B cell (primary cell): ENCODE data around the gene SF3B6. TPM values are rescaled to one million over a fixed set of nuclear protein-coding genes. Genes with fewer than 3 reads are reported as not detected.

Experiments used
- ATAC-seq: fragments of 200-7000 bp; cut with Tn5 transposase; one replicate; pipeline ENCODE4 v1.10.0; 2021; ENCODE audit warnings: low read depth, mild to moderate bottlenecking, moderate number of reproducible peaks, moderate library complexity
- CTCF ChIA-PET: fragments of 350-600 bp; sonication (Branson Sonifier 250); formaldehyde crosslinking; loops from one replicate; lab custom pipeline; 2021; ENCODE audit warnings: antibody characterized with exemption, inconsistent platforms; lab: Charles Lee
- POLR2A ChIA-PET: fragments of 350-600 bp; sonication (Branson Sonifier 250); formaldehyde crosslinking; loops from one replicate; lab custom pipeline; 2021; ENCODE audit warnings: antibody characterized with exemption; lab: Charles Lee
- DNase-seq: peaks from one replicate; pipeline ENCODE4 v3.0.0; 2013
- H2AFZ ChIP-seq: 2 replicates; pipeline ENCODE4 v1.6.1; 2012; ENCODE audit warnings: mild to moderate bottlenecking, low read depth, low read length; ENCODE audit not compliant: insufficient read depth, poor library complexity, severe bottlenecking
- H3K27ac ChIP-seq, 2 donors: 1 replicate in 1 of 2; 2 replicates in 1 of 2; pipeline ENCODE4 v1.5.1; 2012 to 2013; ENCODE audit warnings: low read length in 2 of 2, mild to moderate bottlenecking in 2 of 2, moderate library complexity in 1 of 2
- H3K27me3 ChIP-seq, 4 experiments: fragments of 200-600 bp in 1 of 4; sonication (generic) in 1 of 4; replicated peaks in 1 of 4; 1 replicate in 2 of 4; 2 replicates in 2 of 4; pipeline versions ENCODE4 v1.6.1 to v1.7.0; 2013 to 2016; ENCODE audit warnings: low read length in 3 of 4, mild to moderate bottlenecking in 2 of 4, mixed read lengths in 1 of 4, moderate library complexity in 1 of 4; ENCODE audit not compliant: insufficient read depth in 4 of 4, control insufficient read depth in 3 of 4; ENCODE audit errors: control extremely low read depth in 1 of 4
- H3K36me3 ChIP-seq, 2 experiments: replicated peaks in 1 of 2; 1 replicate in 1 of 2; 2 replicates in 1 of 2; pipeline versions ENCODE4 v1.6.1 to v1.7.1; 2013; ENCODE audit warnings: low read length in 1 of 2; ENCODE audit not compliant: insufficient read depth in 2 of 2, control insufficient read depth in 1 of 2; ENCODE audit errors: control extremely low read depth in 1 of 2, extremely low read depth in 1 of 2
- H3K4me1 ChIP-seq, 2 donors: fragments of 200-600 bp in 1 of 2; sonication (generic) in 1 of 2; 1 replicate in 1 of 2; 2 replicates in 1 of 2; pipeline versions ENCODE4 v1.5.1 to v1.6.1; 2013 to 2017; ENCODE audit warnings: low read length in 2 of 2; ENCODE audit not compliant: control insufficient read depth in 2 of 2, insufficient read depth in 2 of 2
- H3K4me2 ChIP-seq: replicated peaks from 2 replicates; pipeline ENCODE3; 2012; ENCODE audit warnings: mild to moderate bottlenecking, low read depth, low read length; ENCODE audit not compliant: poor library complexity, severe bottlenecking
- H3K4me3 ChIP-seq, 5 experiments: fragments of 200-600 bp in 1 of 5; sonication (generic) in 1 of 5; 1 replicate in 3 of 5; 2 replicates in 2 of 5; pipeline versions ENCODE4 v1.5.1 to v1.7.0; 2011 to 2016; ENCODE audit warnings: low read length in 4 of 5, mild to moderate bottlenecking in 4 of 5, low read depth in 2 of 5, control low read depth in 1 of 5, moderate library complexity in 1 of 5; ENCODE audit not compliant: insufficient read depth in 1 of 5; ENCODE audit errors: control extremely low read depth in 1 of 5, extremely low read depth in 1 of 5
- H3K79me2 ChIP-seq: fragments of 200-600 bp; sonication (generic); one replicate; pipeline ENCODE4 v1.6.0; 2016; ENCODE audit warnings: low read length; ENCODE audit not compliant: control insufficient read depth, insufficient read depth
- H3K9ac ChIP-seq: fragments of 200-600 bp; sonication (generic); 2 replicates; pipeline ENCODE4 v1.6.1; 2017; ENCODE audit warnings: mild to moderate bottlenecking, low read length, moderate library complexity
- H3K9me3 ChIP-seq, 3 donors: one replicate each; pipeline versions ENCODE4 v1.6.1 to v1.7.1; 2013; ENCODE audit warnings: low read length in 2 of 3; ENCODE audit not compliant: control insufficient read depth in 2 of 3, insufficient read depth in 1 of 3; ENCODE audit errors: control extremely low read depth in 1 of 3
- H4K20me1 ChIP-seq: 2 replicates; pipeline ENCODE4 v1.6.0; 2012; ENCODE audit warnings: mild to moderate bottlenecking, low read length; ENCODE audit not compliant: insufficient read depth, control insufficient read depth, poor library complexity, severe bottlenecking
- H3K27ac Mint-ChIP-seq: one replicate; pipeline ENCODE4 v1.8.0; 2021; ENCODE audit warnings: mixed read lengths
- H3K27me3 Mint-ChIP-seq: one replicate; pipeline ENCODE4 v1.8.0; 2021; ENCODE audit warnings: mixed read lengths
- H3K4me1 Mint-ChIP-seq: one replicate; pipeline ENCODE4 v1.8.0; 2021; ENCODE audit warnings: mixed read lengths
- H3K4me3 Mint-ChIP-seq: one replicate; pipeline ENCODE4 v1.8.0; 2021; ENCODE audit warnings: mixed read lengths
- H3K9me3 Mint-ChIP-seq: one replicate; pipeline ENCODE4 v1.8.0; 2022; ENCODE audit warnings: mixed read lengths; ENCODE audit not compliant: insufficient read depth
- EZH2 ChIP-seq: IDR thresholded peaks from 2 replicates; pipeline ENCODE4 v1.6.1; 2012; ENCODE audit warnings: borderline replicate concordance, low read depth, mild to moderate bottlenecking, moderate library complexity, low read length; ENCODE audit not compliant: insufficient read depth, poor library complexity, severe bottlenecking
- WGBS: methylation state at CpG from one replicate; pipeline ENCODE4 v1.1.5; 2013; ENCODE audit warnings: missing lambda C conversion rate; ENCODE audit not compliant: insufficient coverage; 5-methylcytosine and 5-hydroxymethylcytosine counted together
- intact Hi-C: fragments of 100-400 bp; cut with micrococcal nuclease; formaldehyde crosslinking; loops from one replicate; pipeline ENCODE4 v1.10.0; 2022
- polyA plus RNA-seq: library from polyadenylated mRNA; depleted of rRNA; stranded (reverse); fragments of >200 nt; gene quantifications from 2 replicates; pipeline ENCODE4 v1.2.3, GENCODE V29; 2012
- total RNA-seq, 2 donors: library from RNA; stranded (reverse); fragments of 120-200 nt in 1 of 2; gene quantifications; 1 replicate in 1 of 2; 2 replicates in 1 of 2; pipeline versions ENCODE4 v1.2.3 to v1.2.4, GENCODE V29; 2013 to 2022
- TF ChIP-seq, protein P1 (sequence below): fragments of 200-600 bp; IDR thresholded peaks from one replicate; pipeline ENCODE4 v1.8.0; 2022; ENCODE audit warnings: antibody characterized with exemption, mild to moderate bottlenecking

Gene SF3B6
- total and polyA plus RNA-seq, 2 donors (not counting 1 experiment from before 2014, with no cell fraction given) = 47.2 to 48.4 TPM

DNA sequence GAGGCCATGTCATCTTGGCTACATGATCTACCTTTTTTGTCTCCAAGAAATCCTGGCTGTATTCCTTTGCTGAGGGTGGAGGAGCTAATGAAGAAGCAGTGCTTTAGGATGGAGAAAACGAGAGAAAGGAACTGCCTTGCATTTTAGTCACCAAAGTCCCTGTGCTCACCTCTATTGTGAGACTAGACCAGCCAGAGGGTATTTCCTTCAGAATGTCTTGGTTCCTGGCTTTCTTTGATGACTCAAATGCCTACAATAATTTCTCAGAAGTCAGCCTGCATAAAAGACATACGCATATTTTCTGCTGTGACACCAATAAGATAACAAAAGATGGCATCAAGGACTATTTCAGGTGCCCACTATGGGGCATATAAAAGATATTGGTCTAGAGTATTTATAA lies 10.8 kb downstream of the SF3B6 start:
- ATAC-seq (no peak), DNase-seq (no peak)
- Histone ChIP-seq H3K27me3 (no peaks in the 10 kb centered on the region), H4K20me1 (no peaks in the 10 kb centered on the region), H3K36me3 (peaks cover 8 to 17% of the 10 kb centered on the region in 2 experiments), H3K4me1 (no peaks in the 10 kb centered on the region), H3K27ac (no peak overlapping the region), H3K79me2 (peaks cover 3% of the 10 kb centered on the region), H3K9ac (no peak overlapping the region), H3K4me2 (no peak overlapping the region), H3K4me3 (no peak overlapping the region), H2AFZ (no peak overlapping the region), H3K9me3 (no peaks in the 10 kb centered on the region)
- no CpG with 5 or more reads among the region's 2 CpGs for WGBS
- POLR2A ChIA-PET = no interaction called here
- H3K4me1 Mint-ChIP-seq = no peaks in the 10 kb centered on the region
- H3K4me3 Mint-ChIP-seq = no peak overlapping the region
- no peaks in the 10 kb centered on the region for H3K27me3 Mint-ChIP-seq
- no peaks in the 10 kb centered on the region for H3K9me3 Mint-ChIP-seq
- no peak overlapping the region for H3K27ac Mint-ChIP-seq
- TF ChIP-seq, protein P1, sequence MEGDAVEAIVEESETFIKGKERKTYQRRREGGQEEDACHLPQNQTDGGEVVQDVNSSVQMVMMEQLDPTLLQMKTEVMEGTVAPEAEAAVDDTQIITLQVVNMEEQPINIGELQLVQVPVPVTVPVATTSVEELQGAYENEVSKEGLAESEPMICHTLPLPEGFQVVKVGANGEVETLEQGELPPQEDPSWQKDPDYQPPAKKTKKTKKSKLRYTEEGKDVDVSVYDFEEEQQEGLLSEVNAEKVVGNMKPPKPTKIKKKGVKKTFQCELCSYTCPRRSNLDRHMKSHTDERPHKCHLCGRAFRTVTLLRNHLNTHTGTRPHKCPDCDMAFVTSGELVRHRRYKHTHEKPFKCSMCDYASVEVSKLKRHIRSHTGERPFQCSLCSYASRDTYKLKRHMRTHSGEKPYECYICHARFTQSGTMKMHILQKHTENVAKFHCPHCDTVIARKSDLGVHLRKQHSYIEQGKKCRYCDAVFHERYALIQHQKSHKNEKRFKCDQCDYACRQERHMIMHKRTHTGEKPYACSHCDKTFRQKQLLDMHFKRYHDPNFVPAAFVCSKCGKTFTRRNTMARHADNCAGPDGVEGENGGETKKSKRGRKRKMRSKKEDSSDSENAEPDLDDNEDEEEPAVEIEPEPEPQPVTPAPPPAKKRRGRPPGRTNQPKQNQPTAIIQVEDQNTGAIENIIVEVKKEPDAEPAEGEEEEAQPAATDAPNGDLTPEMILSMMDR = no peak
- no peak for TF ChIP-seq EZH2
- CTCF ChIA-PET = interaction anchor here (2.5 kb wide), 1 partner anchor 241 kb away, joined by 6 read pairs; no protein-coding TSS in a partner anchor
- intact Hi-C loops = no loop called here

DNA sequence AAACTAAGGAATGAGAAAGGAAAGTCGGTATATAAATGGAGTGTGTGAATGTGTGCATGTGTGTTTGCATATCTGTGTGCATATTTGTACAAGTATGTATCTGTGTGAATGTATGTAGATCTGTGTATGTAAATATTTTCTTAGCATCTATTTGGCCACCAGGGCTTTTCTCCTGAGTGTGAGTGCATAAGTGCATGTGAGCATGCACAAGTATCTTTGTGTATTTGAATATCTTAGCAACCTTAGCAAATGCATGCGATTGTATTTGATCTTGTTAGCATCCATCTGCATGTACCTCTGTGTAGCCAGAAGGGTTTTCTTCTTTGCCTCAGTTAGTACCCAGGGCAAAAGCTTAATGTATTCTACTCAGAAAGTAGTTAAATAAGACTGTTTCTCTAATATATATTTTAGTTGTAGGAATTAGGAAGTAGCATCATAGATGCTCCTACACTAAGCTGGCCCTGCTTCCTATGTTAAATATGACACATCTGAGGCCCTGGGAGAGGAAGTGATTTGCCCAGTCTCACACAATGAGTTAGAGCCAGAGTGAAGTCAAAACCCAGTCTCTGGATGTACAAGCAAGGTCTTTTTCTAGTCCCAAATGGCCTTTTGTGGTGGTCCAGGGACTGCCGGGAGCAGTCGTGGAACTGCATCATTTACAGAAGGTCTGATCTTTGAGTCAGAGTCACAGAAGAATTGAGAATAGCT lies 17.4 kb downstream of the SF3B6 start:
- Mint-ChIP-seq H3K27me3 (no peaks in the 10 kb centered on the region), H3K27ac (no peak overlapping the region), H3K9me3 (peaks cover 2% of the 10 kb centered on the region), H3K4me3 (no peak overlapping the region), H3K4me1 (no peaks in the 10 kb centered on the region)
- peaks cover 0 to 6% (median 0%) of the 10 kb centered on the region in 3 donors for H3K9me3 ChIP-seq
- H3K4me1 ChIP-seq = no peaks in the 10 kb centered on the region
- ChIA-PET POLR2A (no interaction called here), CTCF (interaction anchor here (0.6 to 1.3 kb wide), 2 partner anchors 7 to 283 kb away, joined by 3 to 5 read pairs; no protein-coding TSS in a partner anchor)
- H3K4me3 ChIP-seq = no peak overlapping the region
- no peak for DNase-seq
- no peaks in the 10 kb centered on the region for H3K36me3 ChIP-seq
- H3K27ac ChIP-seq = no peak overlapping the region
- H2AFZ ChIP-seq = no peak overlapping the region
- ATAC-seq = no peak
- no peak overlapping the region for H3K9ac ChIP-seq
- TF ChIP-seq, protein P1 = no peak
- TF ChIP-seq EZH2 = no peak
- H3K4me2 ChIP-seq = no peak overlapping the region
- H3K79me2 ChIP-seq = no peaks in the 10 kb centered on the region
- no peaks in the 10 kb centered on the region for H3K27me3 ChIP-seq
- 79% methylated on average over 3 of the region's 4 CpGs for WGBS
- H4K20me1 ChIP-seq = no peaks in the 10 kb centered on the region
- intact Hi-C loops = no loop called here
